ENCODE measurements around the gene ATXN7L3. TPM values are rescaled to one million over a fixed set of nuclear protein-coding genes. Genes with fewer than 3 reads are reported as not detected.

ATXN7L3 gene
- total and polyA plus RNA-seq, 2 donors from 2014 or later, result 20.0 to 64.8 TPM

Small RNA genes within 50 kb of the gene (microRNA-seq; reads per million reads assigned to microRNA genes)
- not detected for gene MIR6782

Other genes with a start within 250 kb of the ATXN7L3 start
- gene PYY, start 245.9 kb downstream of the ATXN7L3 start, total RNA-seq, result not detected
- gene PYY, start 245.9 kb downstream of the ATXN7L3 start, polyA plus RNA-seq (ENCODE audit: insufficient read depth, low read depth, low replicate concordance), result not detected
- 3.5 TPM for gene NAGS, start 195.3 kb downstream of the ATXN7L3 start, total RNA-seq
- gene NAGS, start 195.3 kb downstream of the ATXN7L3 start, polyA plus RNA-seq (ENCODE audit: insufficient read depth, low read depth, low replicate concordance), result 8.7 TPM
- 31.2 TPM for gene TMEM101, start 184.9 kb downstream of the ATXN7L3 start, total RNA-seq
- 111 TPM for gene TMEM101, start 184.9 kb downstream of the ATXN7L3 start, polyA plus RNA-seq (ENCODE audit: insufficient read depth, low read depth, low replicate concordance)
- gene LSM12, start 133.2 kb downstream of the ATXN7L3 start, total RNA-seq, result 47.6 TPM
- gene LSM12, start 133.2 kb downstream of the ATXN7L3 start, polyA plus RNA-seq (ENCODE audit: insufficient read depth, low read depth, low replicate concordance), result 29.0 TPM
- gene G6PC3, start 129.1 kb downstream of the ATXN7L3 start, total RNA-seq, result 70.0 TPM
- gene G6PC3, start 129.1 kb downstream of the ATXN7L3 start, polyA plus RNA-seq (ENCODE audit: insufficient read depth, low read depth, low replicate concordance), result 150 TPM
- gene HDAC5, start 76.2 kb downstream of the ATXN7L3 start, total RNA-seq, result 35.6 TPM
- 25.3 TPM for gene HDAC5, start 76.2 kb downstream of the ATXN7L3 start, polyA plus RNA-seq (ENCODE audit: insufficient read depth, low read depth, low replicate concordance)
- gene HROB, start 58.0 kb downstream of the ATXN7L3 start, total RNA-seq, result 0.88 TPM
- gene HROB, start 58.0 kb downstream of the ATXN7L3 start, polyA plus RNA-seq (ENCODE audit: insufficient read depth, low read depth, low replicate concordance), result 0.17 TPM
- gene ASB16, start 29.2 kb downstream of the ATXN7L3 start, total RNA-seq, result 0.25 TPM
- 0.90 TPM for gene ASB16, start 29.2 kb downstream of the ATXN7L3 start, polyA plus RNA-seq (ENCODE audit: insufficient read depth, low read depth, low replicate concordance)
- gene TMUB2, start 12.9 kb downstream of the ATXN7L3 start, total RNA-seq, result 37.7 TPM
- gene TMUB2, start 12.9 kb downstream of the ATXN7L3 start, polyA plus RNA-seq (ENCODE audit: insufficient read depth, low read depth, low replicate concordance), result 39.2 TPM
- 98.8 TPM for gene UBTF, start 19.8 kb upstream of the ATXN7L3 start, total RNA-seq
- gene UBTF, start 19.8 kb upstream of the ATXN7L3 start, polyA plus RNA-seq (ENCODE audit: insufficient read depth, low read depth, low replicate concordance), result 46.1 TPM
- 2.1 TPM for gene SLC4A1, start 68.3 kb upstream of the ATXN7L3 start, total RNA-seq
- gene SLC4A1, start 68.3 kb upstream of the ATXN7L3 start, polyA plus RNA-seq (ENCODE audit: insufficient read depth, low read depth, low replicate concordance), result 201 TPM
- gene RUNDC3A, start 108.7 kb upstream of the ATXN7L3 start, total RNA-seq, result 2.2 TPM
- gene RUNDC3A, start 108.7 kb upstream of the ATXN7L3 start, polyA plus RNA-seq (ENCODE audit: insufficient read depth, low read depth, low replicate concordance), result 6.4 TPM
- 107 TPM for gene SLC25A39, start 124.9 kb upstream of the ATXN7L3 start, total RNA-seq
- gene SLC25A39, start 124.9 kb upstream of the ATXN7L3 start, polyA plus RNA-seq (ENCODE audit: insufficient read depth, low read depth, low replicate concordance), result 389 TPM
- gene GRN, start 145.4 kb upstream of the ATXN7L3 start, total RNA-seq, result 353 TPM
- gene GRN, start 145.4 kb upstream of the ATXN7L3 start, polyA plus RNA-seq (ENCODE audit: insufficient read depth, low read depth, low replicate concordance), result 235 TPM
- gene FAM171A2, start 164.0 kb upstream of the ATXN7L3 start, total RNA-seq, result 0.94 TPM
- 1.6 TPM for gene FAM171A2, start 164.0 kb upstream of the ATXN7L3 start, polyA plus RNA-seq (ENCODE audit: insufficient read depth, low read depth, low replicate concordance)
- gene ITGA2B, start 189.8 kb upstream of the ATXN7L3 start, total RNA-seq, result 1.7 TPM
- gene ITGA2B, start 189.8 kb upstream of the ATXN7L3 start, polyA plus RNA-seq (ENCODE audit: insufficient read depth, low read depth, low replicate concordance), result 0.67 TPM